ENCODE measurements around the gene ANKRD42. TPM values are rescaled to one million over a fixed set of nuclear protein-coding genes. Genes with fewer than 3 reads are reported as not detected.

Gene ANKRD42
- total RNA-seq, 4 donors from 2014 or later, result 25.8 to 31.3 (median 30.1) TPM

DNA sequence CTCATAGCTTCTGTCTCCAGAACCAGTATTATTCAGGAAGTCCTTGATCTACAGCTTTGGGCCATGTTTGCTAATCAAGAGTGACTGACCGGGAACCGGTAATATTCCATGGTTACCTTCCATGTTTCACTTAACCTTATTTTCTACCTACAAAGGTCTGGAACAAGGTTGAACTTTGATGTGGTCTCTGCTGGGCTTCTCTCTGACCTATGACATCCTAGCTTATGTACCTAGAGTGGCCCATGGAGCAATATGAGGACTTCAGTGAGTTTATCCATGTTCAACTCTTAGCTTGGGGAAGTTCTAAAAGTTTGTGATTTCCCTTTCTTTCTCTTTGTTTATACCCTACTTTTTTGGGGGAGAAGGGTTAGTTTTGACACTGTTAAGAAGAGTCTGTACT lies 59.4 kb downstream of the ANKRD42 start:
- no peak for DNase-seq
- Histone ChIP-seq H3K27me3 (no peaks in the 10 kb centered on the region), H3K4me1 (no peaks in the 10 kb centered on the region), H3K9me3 (no peaks in the 10 kb centered on the region), H3K36me3 (no peaks in the 10 kb centered on the region), H3K27ac (no peak overlapping the region), H3K4me3 (replicated peaks in 1 of 3) (no peak overlapping the region)
- WGBS, 2 donors, result 94 to 100% methylated on average over 2 of the region's 2 CpGs
- TF ChIP-seq, protein P1, sequence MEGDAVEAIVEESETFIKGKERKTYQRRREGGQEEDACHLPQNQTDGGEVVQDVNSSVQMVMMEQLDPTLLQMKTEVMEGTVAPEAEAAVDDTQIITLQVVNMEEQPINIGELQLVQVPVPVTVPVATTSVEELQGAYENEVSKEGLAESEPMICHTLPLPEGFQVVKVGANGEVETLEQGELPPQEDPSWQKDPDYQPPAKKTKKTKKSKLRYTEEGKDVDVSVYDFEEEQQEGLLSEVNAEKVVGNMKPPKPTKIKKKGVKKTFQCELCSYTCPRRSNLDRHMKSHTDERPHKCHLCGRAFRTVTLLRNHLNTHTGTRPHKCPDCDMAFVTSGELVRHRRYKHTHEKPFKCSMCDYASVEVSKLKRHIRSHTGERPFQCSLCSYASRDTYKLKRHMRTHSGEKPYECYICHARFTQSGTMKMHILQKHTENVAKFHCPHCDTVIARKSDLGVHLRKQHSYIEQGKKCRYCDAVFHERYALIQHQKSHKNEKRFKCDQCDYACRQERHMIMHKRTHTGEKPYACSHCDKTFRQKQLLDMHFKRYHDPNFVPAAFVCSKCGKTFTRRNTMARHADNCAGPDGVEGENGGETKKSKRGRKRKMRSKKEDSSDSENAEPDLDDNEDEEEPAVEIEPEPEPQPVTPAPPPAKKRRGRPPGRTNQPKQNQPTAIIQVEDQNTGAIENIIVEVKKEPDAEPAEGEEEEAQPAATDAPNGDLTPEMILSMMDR (IDR thresholded peaks at IDR 0.05), result no peak
- no peak for TF ChIP-seq POLR2A (IDR thresholded peaks at IDR 0.05)
- intact Hi-C loops (cut with DNase I), result loop anchor here (5.0 kb wide), 1 partner anchor 346 kb away; no protein-coding TSS in a partner anchor

DNA sequence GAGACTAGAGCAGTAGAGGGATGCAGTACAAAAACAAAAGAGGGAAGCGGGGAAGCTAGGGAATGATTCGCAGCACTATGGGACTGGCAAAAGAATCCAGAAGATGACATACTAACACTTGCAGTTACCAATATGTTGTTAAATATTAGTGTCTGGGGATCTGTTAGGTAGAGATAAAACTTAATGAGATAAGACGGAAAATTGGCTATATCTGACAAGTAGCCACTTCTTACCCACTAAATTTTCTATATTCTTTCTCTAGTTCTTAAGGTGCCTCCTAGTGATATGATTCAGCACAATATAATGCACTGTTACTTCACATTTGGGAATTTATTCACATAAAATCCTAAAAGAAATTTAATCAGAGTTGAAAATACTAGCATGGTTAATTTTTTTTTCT lies 61.9 kb downstream of the ANKRD42 start:
- peaks cover 6 to 7% of the 10 kb centered on the region in 2 donors for H3K36me3 ChIP-seq
- 96 to 98% methylated on average over 3 of the region's 3 CpGs for WGBS, 2 donors
- no peaks in the 10 kb centered on the region for H3K4me1 ChIP-seq
- no peak overlapping the region for H3K27ac ChIP-seq
- TF ChIP-seq, protein P1 (IDR thresholded peaks at IDR 0.05), result no peak
- no peak for TF ChIP-seq POLR2A (IDR thresholded peaks at IDR 0.05)
- intact Hi-C loops (cut with DNase I), result no loop called here
- no peak overlapping the region for H3K4me3 ChIP-seq (replicated peaks in 1 of 3)
- no peak for DNase-seq
- H3K27me3 ChIP-seq, result no peaks in the 10 kb centered on the region
- no peaks in the 10 kb centered on the region for H3K9me3 ChIP-seq

DNA sequence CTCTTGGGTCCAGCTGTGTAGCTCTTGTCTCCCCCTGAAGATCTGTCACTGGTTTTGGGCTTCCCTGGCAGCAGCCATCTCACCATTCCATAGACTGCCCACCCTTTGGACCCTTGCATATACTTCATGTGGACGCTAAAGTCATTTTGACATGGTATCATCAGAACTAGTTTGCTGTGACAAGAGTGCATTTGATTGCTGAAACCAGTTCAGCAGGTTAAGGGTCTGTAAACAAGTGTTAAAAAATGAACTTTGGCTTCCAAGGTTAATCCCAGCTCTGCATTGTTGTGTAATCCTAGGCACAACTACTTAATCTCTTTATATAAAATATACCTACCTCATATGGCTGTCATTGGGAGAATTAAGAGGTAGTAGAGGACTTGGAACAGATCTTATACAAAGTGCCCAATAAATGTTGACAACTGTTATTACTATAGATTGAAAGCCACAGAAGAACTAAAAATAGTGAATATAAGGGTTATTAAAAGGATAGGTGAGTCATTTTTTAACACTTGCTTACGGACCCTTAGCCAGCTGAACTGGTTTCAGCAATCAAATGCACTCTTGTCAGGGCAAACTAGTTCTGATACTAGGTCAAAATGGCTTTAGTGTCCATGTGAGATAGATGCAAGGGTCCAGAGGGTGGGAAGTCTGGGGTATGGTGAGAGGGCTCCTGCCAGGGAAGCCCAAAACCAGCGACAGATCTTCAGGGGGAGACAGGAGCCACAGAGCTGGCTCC lies 63.3 kb downstream of the ANKRD42 start:
- H3K4me3 ChIP-seq (replicated peaks in 1 of 3), result no peak overlapping the region
- H3K27ac ChIP-seq, result no peak overlapping the region
- H3K27me3 ChIP-seq, result no peaks in the 10 kb centered on the region
- H3K36me3 ChIP-seq, result peaks cover 12% of the 10 kb centered on the region in 2 donors
- H3K9me3 ChIP-seq, result no peaks in the 10 kb centered on the region
- intact Hi-C loops (cut with DNase I), result no loop called here
- H3K4me1 ChIP-seq, result no peaks in the 10 kb centered on the region
- no peak for TF ChIP-seq POLR2A (IDR thresholded peaks at IDR 0.05)
- TF ChIP-seq, protein P1 (IDR thresholded peaks at IDR 0.05), result no peak
- DNase-seq, result no peak
- 71 to 85% methylated on average over 3 of the region's 3 CpGs for WGBS, 2 donors

DNA sequence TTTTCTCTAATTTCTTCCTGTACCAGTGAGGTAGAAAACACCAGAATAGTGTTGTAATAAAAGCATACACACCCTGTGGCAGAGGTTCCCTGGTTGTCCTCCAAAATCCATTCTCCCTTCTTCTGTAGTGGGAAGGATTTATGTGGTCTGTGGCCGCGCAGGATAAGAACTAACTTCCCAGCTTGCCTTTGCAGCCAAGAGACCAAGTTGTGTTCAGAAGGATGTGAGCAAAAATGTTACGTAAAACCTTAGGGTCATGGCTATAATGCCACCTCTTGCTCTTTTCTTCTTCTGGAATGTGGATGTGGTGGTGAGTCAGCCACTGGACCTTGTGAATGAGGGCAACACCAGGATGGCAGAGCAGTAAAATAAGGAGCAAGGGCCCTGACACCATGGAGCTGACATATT lies 64.3 kb downstream of the ANKRD42 start:
- peaks cover 12% of the 10 kb centered on the region in 2 donors for H3K36me3 ChIP-seq
- intact Hi-C loops (cut with DNase I), result no loop called here
- 85 to 98% methylated on average over 3 of the region's 3 CpGs for WGBS, 2 donors
- TF ChIP-seq, protein P1 (IDR thresholded peaks at IDR 0.05), result no peak
- no peak for TF ChIP-seq POLR2A (IDR thresholded peaks at IDR 0.05)
- no peak for DNase-seq
- no peaks in the 10 kb centered on the region for H3K9me3 ChIP-seq
- no peak overlapping the region for H3K27ac ChIP-seq
- no peaks in the 10 kb centered on the region for H3K4me1 ChIP-seq
- no peaks in the 10 kb centered on the region for H3K27me3 ChIP-seq
- H3K4me3 ChIP-seq (replicated peaks in 1 of 3), result no peak overlapping the region

DNA sequence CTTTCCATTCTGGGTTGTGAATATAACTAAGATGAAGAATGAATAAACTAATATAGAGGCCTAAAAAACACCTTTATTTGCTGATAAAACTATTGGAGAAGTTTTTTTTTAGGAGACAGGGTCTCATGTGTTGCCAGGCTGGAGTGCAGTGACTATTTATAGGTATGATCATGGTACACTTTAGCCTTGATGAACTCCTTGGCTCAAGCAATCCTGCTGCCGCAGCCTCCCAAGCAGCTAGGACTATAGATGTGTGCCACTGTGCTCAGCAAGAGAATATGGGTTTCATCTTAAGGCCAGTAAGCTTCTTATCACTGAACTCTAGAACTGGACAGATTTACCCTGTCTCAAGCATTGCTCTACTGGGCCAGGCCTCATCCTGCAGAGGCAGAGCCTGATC lies 66.0 kb downstream of the ANKRD42 start:
- peaks cover 12 to 17% of the 10 kb centered on the region in 2 donors for H3K36me3 ChIP-seq
- intact Hi-C loops (cut with DNase I), result no loop called here

More for the DNA sequence above, 66.0 kb downstream of the ANKRD42 start:
- H3K27me3 ChIP-seq, result no peaks in the 10 kb centered on the region
- no peaks in the 10 kb centered on the region for H3K9me3 ChIP-seq
- no peak for TF ChIP-seq POLR2A (IDR thresholded peaks at IDR 0.05)
- TF ChIP-seq, protein P1 (IDR thresholded peaks at IDR 0.05), result no peak
- no peaks in the 10 kb centered on the region for H3K4me1 ChIP-seq
- 100% methylated on average over 1 of the region's 1 CpG for WGBS, 2 donors
- no peak for DNase-seq
- no peak overlapping the region for H3K27ac ChIP-seq
- no peak overlapping the region for H3K4me3 ChIP-seq (replicated peaks in 1 of 3)

Measured in thyroid gland (tissue), 4 donors.